ENCODE measurements around the gene SH3BP2.

SH3BP2 gene

DNA sequence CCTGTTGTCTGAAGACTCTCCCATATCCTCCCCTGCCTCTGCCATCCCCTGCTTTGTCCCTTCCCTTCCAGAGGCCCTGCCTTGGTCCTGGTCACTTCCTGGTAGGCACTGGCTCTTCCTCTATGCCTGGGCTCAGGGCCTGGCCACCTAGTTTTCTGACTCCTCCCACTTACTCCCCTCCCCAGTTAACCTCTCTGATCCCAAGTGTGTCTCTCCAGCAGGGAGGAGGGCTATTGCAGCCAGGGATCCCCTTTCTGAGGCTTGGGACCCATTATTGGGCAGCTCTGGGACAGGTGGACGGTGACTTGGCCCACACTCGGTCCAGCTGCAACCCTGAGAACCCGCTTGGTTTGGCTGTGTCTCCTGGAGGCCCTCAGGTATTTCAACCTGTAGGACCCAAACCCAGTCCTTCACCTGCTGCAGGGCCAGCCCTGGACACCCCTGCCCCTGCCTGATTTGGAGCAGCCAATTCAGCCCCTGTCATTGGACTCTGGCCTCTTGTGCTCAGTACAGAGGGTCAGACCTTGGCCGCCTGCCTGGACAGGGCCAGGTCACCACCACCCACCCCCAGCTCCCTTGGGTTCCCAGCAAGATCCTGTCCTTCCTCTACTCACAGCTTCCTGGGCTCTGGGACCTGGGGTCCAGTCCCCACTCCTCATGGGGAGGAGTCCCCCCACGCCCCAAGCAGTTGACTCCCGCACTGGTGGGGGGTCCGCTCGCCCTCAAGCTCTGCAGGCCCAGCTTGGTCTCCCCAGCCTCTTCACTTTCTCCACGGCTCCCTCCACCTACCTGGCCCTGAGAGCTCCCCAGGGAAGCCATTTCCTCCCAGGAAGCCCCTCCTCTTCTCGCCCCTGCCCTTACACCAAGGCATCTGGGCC is 1.1 kb upstream of the SH3BP2 start:
- no peak for DNase-seq

GRCh38 chr4:2792396-2792710 is 532 bp upstream of the SH3BP2 start:
- DNase-seq, result no peak

- peak; percentile 47 for DNase-seq
Observed at GRCh38 chr4:2793586-2794485, 951 bp downstream of the SH3BP2 start.

- DNase-seq, result peak; percentile 68
Observed at GRCh38 chr4:2794486-2795299, 1.8 kb downstream of the SH3BP2 start.

DNA sequence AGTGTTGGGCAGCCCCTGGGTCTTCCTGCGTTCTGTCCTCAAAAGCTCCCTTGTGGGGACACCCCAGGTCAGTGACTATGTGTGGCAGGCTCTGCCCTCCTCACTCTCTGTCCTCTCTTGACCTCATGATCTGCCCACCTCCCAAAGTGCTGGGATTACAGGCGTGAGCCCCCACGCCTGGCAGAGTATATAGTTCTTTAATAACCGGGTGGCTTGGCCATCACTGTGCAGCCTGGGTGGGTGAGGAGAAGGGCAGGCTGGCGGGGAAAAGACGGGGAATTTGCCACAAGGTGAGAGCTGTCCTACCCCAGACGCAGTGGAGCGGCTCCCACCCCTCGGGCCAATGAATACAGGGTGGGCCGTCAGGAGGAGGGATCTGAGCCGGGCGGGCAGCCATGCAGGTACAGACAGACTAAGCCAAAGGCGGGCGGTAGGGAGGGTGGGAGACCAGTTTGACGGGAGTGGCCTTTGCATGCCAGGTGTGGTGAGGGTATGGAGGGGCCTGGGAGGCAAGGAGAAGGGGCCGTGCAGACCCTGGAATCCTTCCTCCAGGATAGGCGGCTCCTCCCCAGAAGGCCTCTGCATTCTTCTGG is 2.5 kb downstream of the SH3BP2 start:
- no peak for DNase-seq

DNA sequence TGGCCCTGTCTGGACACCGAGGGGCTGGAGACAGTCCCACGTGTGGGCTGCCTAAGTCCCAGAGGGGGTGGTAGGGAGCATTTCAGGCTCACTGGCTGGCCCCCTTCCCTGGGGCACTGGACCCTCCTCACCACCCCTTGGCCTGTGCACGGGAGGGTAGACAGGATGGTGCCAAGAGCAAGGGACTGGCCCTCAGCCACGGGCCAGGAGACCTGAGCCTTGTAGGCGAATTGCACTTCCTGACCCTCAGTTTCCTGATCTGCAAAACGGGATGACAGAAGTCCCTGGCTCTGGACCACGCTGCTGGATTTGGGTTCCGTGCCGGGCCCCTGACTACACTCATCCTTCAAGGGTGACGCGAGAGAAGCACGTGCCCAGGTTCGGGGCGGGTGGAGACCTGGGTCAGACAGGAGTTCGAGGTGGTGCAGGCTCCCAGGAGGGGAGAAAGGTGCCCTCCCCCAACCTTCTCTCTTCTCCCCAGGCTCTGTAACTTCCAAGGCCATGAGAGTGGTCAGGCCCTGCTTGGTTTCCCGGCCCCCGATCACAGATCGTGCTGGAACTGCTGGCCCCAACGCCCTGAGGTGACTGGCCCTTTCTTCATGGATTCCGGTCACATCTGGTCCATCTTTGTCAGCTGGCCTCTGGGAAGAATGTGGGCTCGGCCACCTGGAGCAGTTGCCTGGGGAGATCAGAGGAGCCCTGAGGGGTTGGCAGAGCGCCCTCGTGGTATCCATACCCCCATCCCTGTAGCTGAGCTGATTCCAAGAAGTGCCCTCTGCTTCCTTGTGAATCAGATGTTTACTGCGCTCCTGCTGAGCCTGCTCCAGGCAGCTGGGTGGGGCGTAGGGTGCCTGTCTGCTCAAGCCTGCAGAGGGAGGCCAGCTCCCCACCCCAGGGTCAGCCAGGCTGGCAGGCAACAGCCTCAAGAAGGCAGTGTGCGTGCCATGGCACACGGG is 3.3 kb downstream of the SH3BP2 start:
- peak; percentile 24 for DNase-seq

DNA sequence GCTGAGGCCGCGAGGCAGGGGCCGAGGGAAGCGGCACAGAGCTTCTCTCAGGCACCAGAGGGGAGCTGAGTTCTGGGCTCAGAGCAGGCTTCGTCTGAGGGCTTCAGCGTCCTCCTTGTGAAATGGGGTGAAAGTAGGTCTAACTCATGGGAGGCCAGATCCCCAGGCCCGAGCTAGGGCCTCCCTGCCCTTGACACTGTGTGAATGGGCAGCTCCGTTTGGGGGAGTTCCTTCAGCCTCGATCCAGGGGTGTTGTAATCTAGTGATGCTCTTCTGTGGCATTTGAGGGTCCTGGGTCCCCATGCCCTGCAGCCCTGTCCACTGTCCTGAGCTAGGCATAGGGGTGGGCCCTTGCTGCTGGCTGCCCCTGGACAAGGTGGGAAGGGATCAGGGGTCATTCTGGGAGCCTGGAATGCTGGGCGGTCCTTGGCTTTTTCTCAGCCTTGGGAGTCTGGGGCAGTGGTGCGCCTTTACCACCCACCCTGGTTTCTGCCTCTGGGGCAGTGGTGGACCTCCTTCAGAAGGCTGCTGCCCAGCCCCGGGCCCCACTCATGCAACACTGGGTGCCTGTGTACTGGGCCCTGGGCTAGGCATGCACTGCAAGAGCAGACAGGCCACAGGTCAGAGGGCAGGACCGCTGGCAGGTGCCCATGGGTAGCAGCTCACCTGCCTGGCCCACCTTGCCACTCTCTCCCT is 4.1 kb downstream of the SH3BP2 start:
- no peak for DNase-seq

GRCh38 chr4:2797545-2798305 is 4.8 kb downstream of the SH3BP2 start:
- DNase-seq, result no peak

DNA sequence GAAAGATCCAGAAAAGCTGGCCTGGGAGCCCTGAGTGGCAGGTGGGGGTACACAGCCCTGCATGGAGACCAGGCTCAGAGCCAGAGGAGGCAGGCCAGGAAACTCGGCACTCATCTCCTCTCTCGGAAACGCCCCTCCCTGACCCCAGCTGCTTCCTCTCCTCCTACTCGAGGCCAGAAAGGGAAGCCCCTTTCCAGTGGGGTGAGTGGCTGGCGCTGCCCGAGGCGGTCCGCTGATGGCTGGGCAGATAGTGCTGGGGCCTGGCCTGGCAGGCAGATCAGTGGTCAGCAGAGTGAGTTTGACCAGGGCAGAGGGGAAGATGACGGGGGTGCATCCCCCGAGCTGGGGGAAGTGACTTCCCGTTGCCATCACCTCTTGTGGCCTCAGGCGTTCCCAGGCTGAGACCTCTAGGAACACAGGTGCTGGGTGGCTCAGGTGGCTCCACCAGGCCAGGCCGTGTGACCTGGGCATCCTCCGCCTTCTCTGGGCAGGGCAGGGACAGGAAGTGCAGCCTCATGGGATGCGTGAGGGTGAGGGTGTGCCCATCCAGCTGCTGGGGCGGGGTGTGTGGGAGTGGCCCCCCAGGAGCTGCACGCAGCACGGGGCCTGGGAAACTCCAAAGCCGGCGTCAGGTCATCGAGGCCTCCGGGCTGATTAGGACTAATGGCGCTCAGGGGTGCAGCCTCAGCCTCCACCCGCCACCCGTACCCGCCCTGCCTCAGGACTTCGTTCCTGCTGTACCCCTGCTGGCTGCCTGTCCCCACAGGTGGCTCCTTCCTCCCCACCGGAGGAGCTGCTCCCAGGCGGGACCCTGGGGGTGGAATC is 5.7 kb downstream of the SH3BP2 start:
- DNase-seq, result no peak

GRCh38 chr4:2799224-2799911 is 6.5 kb downstream of the SH3BP2 start:
- DNase-seq, result no peak

DNA sequence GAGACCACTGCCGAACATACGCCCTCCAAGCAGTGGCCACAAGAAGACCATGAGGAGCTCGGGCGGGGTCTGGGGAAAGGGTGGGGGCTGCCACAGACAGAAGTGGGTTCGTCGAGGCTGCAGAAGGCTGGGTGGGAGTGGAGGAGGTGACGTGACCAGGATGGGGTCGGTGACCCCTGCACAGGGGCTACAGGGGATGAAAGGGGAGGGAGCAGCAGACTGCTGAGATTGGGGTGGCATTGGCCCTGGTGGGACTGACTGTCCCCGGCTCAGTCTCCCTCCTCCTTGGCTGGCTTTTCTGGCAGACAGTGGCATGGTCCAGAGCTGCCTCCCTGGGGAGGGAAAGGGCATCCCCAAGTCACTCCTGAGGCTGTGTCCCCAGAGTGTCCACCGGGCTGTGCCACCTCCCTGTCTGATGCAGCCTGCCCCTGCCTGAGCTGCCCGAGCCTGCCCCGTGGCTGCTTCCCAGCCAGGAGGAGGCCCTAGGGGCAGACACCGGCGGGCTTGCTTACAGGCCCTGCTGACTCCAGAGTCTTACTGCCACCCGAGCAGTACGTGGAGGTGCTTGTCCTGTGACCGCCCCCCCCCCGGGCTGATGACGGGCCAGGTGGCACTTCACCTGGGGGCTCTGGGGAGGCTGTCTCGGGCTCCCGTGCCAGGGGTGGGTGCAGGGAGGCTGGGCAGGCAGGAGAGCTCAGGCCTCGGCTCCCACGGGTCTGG is 7.2 kb downstream of the SH3BP2 start:
- peak; percentile 7 for DNase-seq

GRCh38 chr4:2800691-2801596 is 8.1 kb downstream of the SH3BP2 start:
- DNase-seq, result peak; percentile 62

DNA sequence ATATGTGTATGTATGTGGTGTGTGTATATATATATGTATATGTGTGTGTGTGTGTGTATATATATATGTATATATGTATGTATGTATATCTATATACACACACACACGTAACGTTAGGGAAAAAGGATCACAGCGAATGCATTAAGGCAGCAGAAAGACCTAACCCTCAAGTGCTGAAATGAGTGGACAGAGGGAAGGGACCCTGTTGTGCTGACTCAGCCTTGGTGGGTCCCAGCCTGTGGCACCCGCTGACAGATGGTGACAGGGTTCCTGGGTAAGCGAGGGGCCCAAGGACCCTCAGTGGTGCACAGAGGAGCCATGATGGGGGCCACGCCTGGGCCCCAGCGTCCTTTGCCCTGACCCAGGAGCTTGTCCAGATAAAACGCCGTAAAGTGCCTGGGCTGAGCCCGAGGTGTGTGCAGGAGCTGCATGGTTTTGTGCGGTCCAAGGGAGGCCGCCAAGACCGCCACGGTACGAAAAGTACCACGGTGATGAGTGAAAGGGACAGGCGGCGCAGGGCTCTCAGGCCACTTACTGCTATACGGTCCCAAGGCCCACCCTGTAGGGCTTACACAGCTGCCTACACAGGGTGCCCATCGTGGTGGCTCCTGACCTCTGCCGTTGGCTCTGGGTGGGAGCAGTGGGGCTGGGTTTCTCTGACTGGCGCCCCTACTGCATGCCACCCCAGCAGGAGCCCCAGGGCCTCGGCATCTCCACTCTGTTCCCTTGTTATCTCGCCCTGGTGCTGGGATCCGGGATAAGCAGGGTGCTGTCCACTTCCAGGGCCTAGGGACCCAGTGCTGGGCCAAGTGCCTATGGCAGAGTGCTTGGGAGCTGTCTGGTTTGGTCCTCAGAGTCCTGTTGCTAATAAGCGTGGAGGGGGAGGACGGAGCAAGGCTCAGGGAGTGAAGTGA is 10.0 kb downstream of the SH3BP2 start:
- no peak for DNase-seq

DNA sequence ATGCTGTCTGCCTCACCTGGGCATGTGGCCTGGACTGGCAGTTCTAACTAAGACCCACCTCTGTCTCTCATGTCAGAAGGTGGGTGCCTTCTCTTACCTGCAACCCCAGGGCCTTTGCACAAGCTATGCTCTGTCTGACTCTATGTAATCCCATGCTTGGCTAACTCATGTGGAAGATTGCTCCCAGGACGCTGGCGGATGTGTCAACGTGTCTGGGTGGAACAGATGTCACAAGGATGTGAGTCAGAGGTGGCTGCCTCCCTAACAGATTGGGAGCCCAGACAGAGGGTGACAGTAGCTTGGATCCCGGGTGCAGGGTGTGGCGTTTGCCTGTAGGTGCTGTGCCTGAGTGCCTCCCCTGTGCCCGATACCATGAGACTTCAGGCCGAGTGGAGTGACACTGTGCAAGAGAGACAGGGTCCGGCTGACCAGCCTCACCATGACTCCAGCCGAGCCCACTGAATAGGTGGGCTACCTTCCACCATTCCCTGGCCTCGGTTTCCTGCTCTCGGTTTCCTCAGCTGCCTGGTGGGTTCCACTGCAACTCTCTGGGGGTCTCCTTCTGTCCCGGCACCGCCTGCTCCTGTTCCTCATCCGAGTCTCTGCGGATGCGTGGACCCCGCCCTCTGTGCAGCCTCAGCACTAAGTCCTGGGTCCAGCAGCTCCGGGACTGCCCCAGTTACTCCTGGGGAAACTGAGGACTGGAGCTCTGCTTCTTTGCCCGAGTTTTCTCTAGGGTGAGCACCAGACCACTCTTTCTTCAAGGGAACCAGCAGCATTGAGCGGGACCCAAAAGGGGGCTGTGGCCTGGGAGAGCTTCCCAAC is 11.0 kb downstream of the SH3BP2 start:
- peak; percentile 19 for DNase-seq

Measured in fibroblast of skin of scalp (primary cell).